Colon (tissue), 2 donors: ENCODE data around the gene KAT6B.

Experiments used
- FAIRE-seq: peaks from 2 replicates; lab custom pipeline; 2012; peaks lifted over from hg19 to GRCh38; lab: Jason Lieb, UNC
- donor health status: control.
- donor health status: control.

The KAT6B gene

DNA sequence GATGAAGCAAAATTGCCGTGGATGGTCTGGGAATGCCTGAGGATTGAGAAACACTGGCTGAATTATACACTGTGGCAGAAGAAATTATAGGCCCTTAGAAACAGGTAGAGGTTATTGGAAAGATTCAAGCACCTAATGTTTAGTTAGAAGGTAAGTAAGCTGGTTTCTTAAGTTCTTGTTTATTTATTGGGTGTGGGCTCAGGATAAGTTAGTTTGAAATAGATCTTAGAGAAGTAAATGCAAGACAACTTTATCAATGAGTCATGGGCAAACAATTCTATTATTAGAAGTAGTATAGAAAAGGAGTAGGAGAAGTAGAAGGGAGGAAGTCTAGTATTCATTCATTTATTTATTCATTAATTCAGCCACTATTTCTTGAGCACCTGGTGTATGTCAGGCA, 96.5 kb downstream of the KAT6B start:
- no peak for FAIRE-seq

DNA sequence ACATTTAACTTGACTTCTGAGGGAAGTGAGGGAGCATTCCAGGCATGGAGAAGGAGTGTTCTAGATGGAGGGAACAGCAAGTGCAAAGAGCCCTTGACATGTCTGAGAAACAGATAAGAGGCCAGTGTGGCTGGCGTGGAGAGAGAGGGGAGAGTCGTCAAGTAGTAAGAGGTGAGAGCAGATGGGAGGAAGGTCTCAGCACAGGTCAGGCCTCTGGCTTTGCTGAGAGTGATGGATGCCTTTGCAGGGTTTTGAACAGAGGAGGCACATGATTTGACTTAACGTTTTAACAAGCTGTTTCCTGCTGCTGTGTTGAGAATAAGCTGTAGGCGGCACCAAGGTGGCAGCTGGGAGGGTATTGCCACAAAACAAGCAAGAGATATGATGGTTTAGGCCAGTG, 97.2 kb downstream of the KAT6B start:
- no peak for FAIRE-seq

DNA sequence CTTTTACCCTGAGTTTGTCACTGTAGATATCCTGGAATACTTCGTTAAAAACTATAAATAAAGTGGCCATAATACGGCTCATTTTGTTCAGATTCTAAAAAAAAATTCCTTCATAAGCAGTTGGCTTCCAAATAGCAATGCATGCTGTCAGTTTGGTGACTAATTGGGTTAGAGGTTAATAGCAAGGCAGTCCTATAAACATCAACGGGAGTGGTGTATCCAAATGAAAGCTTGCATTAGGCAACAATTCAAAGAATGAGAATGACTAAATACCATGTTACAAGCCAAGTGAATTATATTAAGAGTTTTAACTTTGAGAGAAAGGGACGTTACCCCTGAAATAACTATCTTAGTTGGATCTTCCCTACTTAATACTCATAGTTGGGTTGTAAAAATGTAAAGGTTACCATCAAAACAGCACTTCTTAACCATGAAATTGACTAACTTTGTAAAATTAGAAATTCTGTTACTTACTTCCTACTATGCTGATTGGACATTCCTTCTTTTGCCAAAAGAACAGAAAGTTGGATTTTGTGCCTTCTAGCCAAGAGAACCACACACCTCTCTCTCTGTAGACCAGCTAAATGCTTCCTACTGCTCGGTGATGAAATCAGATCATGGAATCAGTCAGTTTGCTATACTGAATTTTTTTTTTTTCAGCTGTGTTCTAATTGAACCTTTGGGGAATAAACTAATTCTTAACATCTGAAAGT, 98.0 kb downstream of the KAT6B start:
- no peak for FAIRE-seq

DNA sequence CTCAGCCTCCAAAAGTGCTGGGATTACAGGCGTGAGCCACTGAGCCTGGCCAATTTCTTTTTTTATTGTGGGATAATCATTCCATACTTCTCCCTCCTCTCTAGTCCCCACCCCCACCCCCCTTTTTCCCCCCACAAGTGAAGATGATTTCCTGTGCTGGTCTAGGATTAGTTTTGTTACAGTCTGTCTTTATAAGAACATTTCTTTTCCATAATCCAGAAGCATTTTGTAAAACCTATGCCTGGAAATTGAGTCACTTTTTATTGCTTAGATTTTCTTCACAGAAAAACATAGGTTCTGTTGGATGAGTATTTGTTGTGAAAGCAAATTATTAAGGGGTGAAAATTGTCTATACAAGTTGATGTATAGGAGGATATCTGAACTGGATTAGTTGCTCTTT, 98.9 kb downstream of the KAT6B start:
- no peak for FAIRE-seq

DNA sequence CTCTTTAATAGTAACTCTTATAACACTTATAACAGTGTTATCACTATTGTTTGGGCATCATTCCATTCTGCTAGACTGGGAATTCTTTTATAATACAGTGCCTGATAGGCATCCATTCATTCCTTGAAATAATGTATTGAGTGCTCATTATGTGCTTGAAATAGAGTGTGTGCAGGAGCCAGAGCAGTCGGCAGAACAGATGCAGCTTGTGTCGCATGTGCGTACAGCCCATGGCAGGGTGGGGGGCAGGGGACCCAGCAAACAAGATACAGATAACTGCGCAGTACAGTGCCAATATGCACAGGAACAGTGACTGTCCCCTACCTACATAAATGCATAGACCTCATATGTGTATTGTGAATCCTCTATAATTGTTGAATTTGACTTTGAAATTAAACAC, 99.3 kb downstream of the KAT6B start:
- FAIRE-seq: no peak

DNA sequence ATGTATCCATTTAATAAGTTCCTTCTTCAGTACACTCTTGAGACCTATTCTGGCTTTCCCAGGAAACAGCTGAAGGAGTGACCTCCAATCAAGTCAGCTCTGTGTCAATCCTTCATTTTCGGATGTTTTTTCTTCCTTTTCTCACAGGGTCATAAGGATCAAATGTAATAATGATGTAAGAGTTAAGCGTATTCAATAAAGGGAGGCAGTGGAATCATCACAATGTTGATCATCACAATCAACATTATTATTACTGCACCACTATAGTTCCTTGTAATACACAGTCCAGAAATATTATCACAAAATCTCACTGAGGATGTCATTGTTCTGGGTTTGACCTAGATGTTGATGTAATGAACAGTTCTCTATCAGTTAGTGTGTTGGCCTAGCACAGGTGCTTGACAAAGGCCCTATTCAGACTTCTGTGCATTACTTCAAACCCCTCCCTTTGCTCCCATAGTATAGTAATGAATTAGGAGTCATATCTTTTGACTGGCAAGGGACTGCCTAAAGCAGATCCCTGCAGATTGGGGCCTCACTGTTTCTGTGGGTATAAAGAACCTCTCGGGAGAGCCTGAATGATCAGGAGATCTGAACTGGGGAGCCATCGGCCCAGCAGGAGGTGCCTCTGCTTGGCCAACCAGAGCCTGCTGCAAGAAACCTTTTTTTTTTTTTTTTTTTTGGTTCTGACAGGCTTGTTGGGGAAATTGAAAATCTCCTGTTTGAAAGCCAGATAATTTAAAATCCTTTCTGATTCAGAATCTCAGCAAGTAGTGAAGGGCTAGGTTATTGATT, 100.6 kb downstream of the KAT6B start:
- FAIRE-seq: no peak

DNA sequence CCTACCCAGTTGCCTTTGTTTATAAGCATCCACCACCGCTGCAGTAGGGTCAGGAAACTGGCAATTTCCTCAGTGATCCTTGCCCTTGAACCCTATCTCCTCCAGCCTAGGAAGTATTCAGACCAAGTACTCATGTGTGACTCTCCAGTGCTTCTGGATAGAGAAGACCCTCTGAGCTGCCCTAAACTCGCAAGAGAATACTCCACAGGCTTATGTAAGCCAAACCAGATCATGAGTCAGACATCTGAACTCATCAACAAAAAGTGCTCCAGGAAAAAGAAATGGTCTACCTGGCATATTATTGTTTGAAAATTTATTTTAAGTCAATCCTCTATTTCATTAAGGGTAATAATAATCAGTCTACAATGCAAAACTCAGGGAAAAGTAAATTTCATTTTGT, 101.3 kb downstream of the KAT6B start:
- no peak for FAIRE-seq

DNA sequence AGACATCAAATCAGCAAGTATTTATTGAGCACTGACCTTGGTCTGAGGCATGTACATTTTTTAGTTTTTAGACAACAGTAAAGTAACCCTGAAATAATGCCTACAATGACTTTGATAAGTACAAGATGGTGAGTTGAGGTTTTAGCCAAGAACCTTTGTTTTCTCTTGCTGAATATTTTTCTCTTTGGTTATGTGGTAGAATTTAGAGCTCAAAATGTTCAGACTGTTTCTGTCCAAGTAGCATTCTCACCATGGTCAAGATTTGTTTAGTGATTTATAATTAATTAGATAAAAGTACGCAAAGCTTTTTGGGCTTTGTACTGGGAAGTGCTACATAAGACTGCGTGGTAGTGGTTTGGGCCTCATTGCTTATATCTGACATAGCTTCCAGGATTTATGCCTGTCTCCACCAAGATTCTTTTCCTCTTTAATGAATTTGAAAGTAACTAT, 102.4 kb downstream of the KAT6B start:
- FAIRE-seq: no peak

DNA sequence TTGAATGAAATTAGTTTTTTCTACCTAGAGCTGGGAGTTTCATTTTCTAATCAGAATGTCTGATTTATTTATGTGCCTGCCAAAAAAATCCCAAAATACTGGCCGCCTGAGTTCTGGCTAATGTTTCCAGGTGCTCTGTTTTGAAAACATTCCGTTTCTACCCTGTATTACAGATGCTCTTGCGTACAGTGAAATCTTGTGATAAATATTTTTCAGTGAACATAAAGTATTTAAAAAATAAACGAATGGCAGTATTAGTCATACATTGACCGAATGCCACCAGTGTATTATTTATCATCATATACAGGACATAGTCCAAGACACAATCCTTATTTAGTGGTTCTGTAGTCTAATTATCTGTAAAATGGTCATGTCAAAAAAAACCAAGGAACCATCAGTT, 102.8 kb downstream of the KAT6B start:
- FAIRE-seq: no peak

DNA sequence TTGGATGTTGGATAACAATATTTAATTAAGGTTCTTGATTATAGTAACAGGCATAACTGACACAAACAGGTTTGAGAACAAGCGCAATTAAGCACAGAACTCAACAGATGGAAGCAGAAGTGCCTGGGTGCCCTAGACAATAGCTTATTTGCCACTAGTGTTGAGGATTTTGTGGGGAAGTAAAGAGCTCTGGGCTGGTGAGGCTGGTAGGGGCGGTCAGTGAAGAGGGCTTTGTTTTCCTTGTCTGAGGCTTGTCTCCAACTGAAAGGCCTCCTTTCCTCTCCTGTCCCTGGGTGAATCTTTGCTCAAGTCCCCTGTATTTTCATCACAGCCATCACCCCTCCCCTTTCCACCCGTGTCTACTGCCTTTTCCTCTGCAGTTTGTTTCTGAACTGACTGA, 104.6 kb downstream of the KAT6B start:
- no peak for FAIRE-seq

DNA sequence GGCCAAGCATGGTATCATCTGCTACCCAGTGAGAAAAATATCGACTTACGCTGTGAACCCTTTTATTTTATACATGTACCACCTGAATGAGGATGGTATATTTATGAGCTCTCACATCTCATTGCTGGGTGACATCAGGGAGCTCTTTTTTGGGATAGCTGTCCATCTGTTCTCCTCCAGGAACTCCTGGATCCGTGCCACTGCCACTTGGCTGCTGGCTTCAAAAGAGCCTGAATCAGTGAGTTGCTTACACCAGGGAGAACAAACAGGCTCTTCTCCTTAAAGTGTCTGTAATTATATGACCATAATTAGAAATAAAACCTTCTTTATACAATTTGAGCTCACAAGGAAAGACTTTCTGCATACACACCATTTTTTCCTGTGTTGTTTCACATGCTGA, 106.2 kb downstream of the KAT6B start:
- no peak for FAIRE-seq

DNA sequence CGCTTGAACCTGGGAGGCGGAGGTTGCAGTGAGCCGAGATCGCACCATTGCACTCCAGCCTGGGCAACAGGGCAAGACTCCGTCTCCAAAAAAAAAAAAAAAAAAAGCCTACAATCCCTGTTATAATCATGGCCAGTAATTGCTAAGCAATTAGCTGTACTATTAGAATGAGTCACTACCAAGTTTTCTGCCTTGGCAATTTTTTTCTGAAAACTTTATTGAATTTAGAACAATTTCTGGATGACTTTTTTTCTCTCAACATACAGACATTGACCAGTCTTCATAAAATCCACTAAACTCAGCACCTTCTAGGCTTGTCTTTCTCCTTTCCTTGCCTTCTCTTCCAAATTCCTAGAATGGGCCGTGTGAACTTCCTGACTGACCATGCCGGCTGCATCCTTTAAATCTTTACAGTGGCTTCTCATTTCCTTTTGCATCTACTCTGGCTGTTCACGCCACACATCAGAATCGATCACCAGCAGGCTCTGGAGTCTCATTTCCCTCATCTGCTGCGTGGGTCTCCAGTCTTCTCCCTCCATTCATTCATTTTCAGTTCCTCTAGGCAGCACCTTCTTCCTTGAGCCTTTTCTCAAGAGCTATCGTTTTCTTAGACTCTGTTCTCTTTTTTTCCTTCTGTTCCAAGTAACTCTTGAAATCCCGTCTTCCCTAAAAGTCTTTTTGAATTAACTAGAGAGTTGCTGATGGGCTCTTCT, 107.9 kb downstream of the KAT6B start:
- FAIRE-seq: no peak

DNA sequence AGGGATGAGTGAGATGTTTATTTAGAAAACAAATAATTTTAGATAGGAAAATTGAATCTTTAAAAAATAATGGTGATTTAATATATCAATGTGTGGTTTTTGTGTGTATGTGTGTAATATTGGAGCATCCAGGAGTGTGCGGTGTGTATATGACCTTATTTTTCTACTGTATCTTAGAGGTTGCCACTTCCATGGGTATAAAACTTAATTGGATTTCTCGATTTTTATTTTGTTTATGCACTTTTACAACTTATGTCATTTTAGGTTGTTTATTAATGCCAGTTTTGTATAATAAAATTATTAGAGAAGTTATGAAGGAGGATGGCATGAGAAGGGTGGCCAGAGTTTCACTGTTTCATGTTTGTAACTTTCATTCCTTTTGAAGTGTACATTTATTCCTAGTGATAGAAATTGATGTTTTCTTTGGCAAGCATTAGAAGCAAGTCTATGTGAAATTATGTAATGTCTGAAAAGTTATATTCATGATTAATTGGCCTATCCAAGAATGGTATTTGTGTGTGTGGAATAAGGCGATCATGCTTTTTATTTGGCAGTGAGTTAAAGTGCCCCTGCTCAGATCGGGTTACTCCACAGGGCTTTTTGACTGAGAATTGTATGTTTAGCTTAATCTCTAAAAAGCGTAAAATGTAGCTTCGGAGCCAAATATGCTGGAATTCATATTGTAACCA, 110.3 kb downstream of the KAT6B start:
- no peak for FAIRE-seq

DNA sequence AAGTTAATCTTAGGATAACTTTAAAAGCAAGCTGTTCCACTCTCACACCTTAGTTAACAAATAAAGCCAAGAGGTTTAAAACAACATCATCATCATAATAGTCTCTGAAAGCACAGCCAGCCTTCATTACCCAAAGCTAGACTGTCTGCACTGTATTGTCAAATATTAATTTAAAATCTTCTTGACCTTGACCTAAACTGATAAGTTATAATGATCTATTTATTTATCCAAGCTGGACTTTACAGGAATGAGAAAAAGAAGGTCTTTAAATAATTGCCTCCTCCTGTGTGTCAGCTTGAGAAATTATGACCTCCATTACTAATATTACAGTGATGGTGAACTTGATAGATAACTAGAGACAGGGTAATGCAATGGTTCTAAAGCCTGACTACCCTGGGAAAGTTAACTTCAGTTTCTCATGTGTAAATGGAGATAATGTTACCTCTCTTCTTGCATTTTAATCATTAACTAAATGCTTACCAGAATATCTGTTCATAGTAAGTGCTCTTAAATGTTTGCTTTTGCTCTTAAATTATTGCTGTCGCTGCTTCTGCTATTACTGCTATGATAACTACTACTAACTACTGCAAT, 111.0 kb downstream of the KAT6B start:
- no peak for FAIRE-seq

DNA sequence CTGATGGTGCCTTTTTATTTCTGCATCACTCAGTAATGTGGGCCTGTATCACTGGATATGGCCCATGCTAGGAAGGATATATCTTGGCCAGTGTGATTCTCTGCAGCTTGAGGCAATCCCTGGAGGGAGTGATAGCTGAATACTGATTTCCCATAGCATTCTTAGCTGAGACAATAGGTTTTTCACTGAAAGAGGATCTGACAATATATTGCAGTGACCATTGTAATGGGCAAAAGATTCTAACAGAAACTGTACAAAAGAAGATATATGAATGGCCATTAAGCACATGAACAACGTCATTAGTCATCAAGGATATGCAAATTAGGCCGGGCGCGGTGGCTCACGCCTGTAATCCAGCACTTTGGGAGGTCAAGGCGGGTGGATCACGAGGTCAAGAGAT, 117.8 kb downstream of the KAT6B start:
- no peak for FAIRE-seq

DNA sequence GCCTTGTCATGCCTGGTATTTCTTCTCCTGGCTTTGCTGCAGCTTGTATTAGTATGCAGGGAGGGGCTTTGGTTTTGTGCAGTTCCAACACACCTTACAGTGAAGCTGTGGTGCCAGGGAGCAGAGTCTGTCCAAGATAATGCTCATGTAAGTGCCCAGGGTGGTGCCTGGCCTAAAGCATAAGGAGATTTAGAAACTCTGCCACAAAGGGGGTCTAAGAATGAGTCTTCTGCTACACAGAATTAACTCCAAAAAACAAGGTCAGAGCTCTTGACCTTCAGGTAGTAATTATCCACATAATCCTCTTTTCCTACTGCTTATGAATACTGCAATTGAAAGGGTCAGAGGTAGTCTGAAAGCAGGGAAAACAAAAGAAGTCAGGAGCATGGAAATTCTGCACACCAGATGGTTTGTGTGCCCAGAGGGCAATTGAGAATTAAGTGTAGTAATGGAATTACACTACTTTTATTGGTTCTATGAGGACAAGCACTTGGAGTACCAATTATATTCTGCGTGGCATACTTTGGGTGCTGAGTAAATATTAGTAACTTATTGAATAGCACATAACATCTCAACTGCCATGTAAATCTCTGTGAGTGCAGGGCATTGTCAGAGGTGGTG, 121.5 kb downstream of the KAT6B start:
- no peak for FAIRE-seq

DNA sequence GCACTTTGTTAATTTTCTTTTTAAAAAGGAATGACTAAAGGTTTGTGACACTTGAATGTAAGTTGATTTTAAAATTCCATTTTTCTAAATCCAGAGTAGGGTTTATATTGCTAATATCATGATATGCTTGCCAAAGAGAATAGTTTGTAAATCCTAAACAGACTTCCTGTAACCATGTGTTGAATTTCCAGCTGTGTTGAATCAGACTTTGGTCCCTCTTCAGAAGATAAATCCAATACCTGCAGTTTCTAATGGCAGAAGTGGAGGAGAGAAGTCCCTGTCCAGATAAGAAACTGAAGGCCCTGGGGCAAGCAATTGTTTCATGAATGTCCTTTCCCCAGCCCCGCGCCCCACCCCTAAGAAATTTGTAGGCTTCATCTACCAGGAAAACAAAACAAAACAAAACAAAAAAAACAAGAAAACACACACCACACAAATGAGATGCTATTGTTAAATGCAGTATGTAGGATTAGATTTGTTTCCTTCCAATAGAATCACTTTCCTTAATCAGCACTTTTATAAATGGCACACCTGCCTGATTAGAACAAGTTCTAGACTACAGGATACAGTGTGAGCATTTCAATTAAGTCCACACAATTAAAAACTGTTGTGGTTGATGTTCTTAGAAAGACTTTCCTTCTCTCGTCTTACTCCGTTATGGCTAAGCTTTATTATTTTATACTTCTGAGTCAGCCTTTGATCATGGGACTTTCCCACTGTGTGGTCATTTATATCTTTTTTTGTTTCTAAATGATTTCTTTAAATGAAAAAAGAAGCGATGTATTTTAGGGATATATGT, 122.8 kb downstream of the KAT6B start:
- no peak for FAIRE-seq

DNA sequence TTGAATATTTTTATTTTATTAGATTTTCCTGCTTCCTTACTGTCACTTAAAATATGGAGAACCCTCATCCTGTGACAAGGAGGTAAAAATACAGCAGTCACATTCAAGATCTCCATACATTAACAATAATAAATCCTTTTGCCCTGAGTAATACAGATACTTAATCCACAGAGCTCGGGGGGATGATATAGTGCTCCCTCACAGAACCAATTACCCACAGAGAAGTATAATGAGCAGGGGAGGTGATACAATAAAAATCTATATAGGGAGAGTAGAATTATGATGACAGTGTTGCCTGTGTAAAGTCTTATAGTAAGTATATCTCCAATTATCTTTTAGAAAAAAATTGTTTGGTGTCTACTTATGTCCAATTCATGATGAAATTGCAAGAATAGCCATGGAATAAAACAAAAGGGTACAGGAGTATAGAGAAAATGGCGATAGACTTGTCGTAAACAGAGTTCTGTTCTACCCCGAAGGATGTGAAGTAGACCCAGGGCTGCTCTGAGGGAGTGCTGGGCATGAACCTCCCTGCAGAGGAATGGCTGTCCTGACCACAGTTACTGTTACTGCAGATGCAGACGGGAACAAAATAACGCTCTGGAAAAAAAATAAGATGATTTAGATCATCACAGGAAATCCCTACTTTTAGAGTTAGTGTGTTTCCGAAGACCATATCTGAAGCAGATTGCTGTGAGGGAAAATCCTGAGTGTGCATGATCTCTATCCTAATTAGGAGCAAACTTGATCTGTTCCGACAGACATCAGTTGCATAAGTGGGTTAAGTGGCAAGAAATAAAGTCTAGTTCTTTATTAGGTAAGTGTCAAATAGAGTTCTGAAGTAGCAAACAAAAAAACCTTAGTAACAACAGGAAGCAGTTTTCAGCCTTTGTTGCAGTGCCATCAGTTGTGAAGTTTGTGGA, 123.7 kb downstream of the KAT6B start:
- FAIRE-seq: no peak

DNA sequence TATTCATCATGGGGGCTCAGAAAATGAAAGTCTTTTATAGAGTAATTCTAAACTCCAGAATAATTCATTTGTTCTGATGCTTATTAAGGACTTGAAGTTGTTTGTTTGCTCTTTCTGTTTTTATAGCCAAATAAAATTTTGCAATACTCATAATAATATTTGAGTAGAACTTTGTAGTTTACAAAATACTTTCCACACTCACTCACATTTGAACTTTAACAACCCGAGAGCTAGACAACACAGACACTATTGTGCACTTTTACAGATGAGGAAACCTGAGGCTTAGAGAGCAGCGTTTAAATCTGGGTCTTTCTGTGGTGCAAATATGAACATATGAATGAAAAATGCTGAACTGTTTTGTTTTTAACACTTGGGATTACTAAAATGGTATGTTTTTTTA, 126.8 kb downstream of the KAT6B start:
- FAIRE-seq: no peak

DNA sequence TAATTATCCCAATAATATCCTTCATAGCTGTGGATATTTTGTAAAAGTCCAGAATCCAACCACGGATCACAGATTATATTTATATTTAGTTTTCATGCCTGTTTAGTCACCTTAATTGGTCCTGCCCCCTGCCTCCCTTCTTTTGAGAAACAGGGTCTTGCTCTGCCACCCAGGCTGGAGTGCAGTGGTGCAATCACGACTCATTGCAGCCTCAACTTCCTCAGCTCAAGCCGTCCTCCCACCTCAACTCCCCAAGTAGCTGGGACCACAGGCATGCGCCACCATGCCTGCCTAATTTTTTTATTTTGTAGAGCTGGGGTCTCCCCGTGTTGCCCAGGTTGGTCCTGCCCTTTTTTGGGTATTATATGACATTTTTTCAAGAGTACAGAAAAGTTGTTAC, 129.4 kb downstream of the KAT6B start:
- no peak for FAIRE-seq
